GM18909 (cell line): ENCODE data around the gene SPATA20.

Experiments used
- ATAC-seq: cut with Tn5 transposase; IDR thresholded peaks from one replicate; pipeline ENCODE4 v1.9.1; 2021; ENCODE audit warnings: mild to moderate bottlenecking; ENCODE audit not compliant: unreplicated experiment, poor library complexity

Gene SPATA20

DNA sequence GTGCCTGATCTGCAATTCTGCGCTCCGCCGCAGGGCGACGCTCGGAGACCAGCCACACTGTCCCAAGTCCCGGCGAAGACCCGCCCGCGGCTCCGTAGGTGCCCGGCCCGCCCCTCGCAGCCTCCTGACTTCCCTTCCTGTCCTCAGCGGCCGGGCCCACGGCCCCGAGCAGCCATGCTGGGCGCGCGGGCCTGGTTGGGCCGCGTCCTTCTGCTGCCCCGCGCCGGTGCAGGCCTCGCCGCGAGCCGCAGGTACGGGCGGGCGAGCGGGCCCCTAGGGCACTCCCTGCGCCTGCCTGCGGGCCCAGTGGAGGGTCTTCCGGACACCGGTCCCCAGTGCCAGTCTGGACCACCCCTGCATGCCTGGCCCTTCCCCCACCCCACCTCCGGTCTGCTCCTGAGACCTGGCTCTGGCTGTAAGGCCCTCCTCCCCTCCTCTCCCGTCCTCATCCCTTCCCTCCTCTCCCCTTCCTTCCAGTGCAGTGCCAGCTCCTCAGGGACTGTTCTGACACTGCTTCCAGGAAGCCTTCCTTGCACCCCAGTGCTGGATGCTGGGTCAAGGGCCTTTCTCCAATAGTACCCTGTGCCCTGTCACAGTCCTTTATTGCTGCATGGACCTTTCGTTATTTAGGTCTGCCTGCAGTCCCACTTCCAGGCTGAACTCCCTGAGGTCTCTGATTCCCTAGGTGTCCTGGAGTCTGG lies at the start of gene SPATA20:
Gene SPATA20, plus strand, starts transcription at position 140 of the 701 bp plus-strand sequence. Its CDS starts 35 bp downstream, at position 175.
- peak; percentile 76 for ATAC-seq

DNA sequence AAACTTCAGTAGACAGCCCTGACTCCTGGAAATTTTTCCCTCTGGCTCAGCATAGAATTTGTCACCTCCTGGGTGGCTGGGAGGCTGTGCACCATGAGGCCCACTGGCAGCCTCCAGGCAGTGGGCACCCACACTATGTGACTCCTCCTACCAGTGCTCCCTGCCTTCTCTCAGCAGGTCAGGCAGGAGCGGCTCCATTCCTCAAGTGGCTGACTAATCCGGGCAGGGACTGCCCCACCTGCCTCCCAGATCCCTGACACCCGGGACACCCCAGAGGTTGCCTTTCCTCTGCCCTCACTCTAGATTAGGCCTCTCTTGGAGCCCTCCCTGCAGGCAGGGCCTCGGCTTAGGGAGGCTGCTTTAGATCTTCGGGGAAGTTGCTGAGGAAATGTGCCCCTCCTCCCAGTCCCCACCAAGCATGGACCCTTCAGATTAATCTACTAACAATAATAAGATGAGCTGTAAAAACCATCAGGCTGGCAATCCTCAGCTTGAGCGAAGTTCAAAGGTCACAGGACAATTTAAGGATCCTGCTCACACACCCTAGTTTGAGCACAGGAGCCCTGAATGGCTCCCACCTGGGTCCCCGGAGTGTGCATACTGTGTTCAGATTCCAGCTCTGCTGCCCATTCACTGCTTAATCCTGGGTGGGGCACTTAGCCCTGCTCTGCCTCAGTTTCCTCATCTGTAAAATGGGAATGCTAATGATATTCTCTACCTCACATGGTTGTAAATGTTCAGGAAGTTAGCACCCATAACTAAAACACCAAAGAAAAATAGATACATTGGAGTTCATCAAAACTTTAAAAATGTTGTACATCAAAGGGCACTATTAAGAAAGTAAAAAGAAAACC lies 48.7 kb upstream of the SPATA20 start:
- ATAC-seq, result no peak

- ATAC-seq, result no peak
These were observed 47.7 kb upstream of the SPATA20 start for GRCh38 chr17:50499270-50499669.

- ATAC-seq, result no peak
These were observed 47.3 kb upstream of the SPATA20 start for GRCh38 chr17:50499721-50500120.

GRCh38 chr17:50501054-50501453 lies 45.9 kb upstream of the SPATA20 start:
- no peak for ATAC-seq

- no peak for ATAC-seq
These were observed 44.5 kb upstream of the SPATA20 start for GRCh38 chr17:50502301-50502990.

- ATAC-seq, result no peak
These were observed 41.3 kb upstream of the SPATA20 start for GRCh38 chr17:50505591-50506130.

GRCh38 chr17:50506298-50506697 lies 40.7 kb upstream of the SPATA20 start:
- no peak for ATAC-seq

DNA sequence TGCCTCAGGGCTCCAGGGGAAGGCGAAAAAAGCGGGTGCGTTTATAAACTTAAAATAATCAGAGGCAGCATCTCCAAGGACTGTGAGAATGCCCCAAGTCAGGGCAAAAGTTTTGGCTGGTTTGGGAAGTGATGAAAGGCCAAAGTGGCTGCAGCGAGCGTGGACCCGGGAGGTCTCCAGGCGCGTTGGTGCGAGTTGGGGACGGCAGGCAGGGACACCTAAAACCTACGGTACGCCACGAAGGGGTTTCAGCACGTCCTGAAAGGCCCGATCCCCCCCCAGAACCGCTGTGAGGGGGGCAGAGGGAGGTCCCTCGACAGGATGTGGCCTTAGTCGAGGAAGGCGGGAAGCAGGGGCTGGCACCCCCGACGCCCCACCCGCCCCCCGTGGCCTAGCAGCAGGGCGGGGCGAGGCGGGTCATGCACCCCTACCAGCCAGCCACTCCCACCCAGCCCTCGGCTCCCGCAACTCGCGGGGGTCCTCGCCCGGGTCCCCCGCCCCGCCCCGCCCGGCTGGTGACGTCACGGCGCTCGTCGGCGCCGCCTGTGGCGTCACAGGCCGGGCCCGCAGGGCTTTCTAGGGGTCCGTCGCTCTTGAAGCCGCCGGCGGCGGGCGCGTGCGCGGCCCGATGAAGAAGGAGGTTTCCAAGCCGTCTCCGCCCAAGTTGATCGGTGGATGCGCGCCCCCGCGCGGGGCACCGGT lies 39.0 kb upstream of the SPATA20 start, which contains the start of gene MYCBPAP:
Gene MYCBPAP, plus strand, starts transcription at position 569 of the 702 bp plus-strand sequence. CDS start 236 bp downstream, outside the sequence.
- no peak for ATAC-seq

GRCh38 chr17:50508573-50509460 lies 38.2 kb upstream of the SPATA20 start:
- peak; percentile 42 for ATAC-seq

DNA sequence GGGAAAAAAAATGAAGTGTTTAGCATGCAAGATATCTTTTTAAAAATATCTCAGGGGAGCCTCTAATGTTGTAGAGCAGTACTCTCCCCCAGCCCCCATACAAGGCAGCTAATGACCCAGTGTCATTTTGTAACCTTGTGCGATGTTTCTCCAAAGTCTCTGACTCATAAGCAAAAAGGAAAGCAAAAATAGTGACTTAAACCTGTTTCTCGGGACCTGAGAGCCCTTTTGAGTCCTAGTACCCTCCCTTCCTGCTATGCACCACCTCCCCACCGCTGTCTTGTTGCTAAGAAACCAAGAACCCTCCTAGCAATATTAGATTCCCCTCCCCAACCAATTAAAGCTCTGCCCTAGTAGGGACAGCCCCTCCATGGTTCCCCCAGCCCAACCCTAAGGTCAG lies 35.9 kb upstream of the SPATA20 start:
- peak; percentile 80 for ATAC-seq

DNA sequence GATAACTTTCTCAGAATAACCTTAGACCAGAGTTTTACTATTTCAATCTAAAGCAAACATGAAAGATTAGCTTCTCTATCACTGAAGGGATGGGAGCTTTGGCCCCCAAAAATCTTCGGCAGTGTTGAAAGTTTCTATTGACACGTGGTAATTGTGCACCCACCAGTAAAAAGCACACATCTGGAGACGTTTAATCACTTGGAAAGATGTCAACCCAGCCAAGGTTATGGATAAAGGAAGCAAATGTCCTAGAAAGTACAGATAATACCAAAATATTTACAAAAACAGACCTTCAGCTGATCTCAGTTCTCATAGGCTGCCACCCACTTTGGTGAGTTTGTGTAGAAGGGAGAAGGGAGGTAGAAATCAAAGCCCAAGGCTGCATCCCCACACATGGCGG lies 33.5 kb upstream of the SPATA20 start:
- no peak for ATAC-seq

DNA sequence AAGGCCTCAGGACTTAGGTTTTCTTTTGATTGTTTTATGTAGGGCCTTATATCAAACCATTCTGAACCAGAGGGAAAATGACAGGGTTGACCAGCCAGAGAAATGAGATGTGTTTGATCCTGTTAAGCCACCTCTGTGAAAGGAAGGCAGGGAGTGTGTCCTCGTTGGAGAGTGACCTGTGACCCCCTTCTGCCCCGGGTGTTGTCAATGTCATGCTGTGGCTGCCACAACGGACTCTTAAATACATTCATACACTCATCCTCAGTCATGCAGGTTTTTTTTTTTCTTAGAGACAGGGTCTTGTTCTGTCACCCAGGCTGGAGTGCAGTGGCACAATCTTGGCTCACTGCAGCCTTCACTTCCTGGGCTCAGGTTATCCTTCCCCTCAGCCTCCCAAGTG lies 32.6 kb upstream of the SPATA20 start:
- no peak for ATAC-seq

DNA sequence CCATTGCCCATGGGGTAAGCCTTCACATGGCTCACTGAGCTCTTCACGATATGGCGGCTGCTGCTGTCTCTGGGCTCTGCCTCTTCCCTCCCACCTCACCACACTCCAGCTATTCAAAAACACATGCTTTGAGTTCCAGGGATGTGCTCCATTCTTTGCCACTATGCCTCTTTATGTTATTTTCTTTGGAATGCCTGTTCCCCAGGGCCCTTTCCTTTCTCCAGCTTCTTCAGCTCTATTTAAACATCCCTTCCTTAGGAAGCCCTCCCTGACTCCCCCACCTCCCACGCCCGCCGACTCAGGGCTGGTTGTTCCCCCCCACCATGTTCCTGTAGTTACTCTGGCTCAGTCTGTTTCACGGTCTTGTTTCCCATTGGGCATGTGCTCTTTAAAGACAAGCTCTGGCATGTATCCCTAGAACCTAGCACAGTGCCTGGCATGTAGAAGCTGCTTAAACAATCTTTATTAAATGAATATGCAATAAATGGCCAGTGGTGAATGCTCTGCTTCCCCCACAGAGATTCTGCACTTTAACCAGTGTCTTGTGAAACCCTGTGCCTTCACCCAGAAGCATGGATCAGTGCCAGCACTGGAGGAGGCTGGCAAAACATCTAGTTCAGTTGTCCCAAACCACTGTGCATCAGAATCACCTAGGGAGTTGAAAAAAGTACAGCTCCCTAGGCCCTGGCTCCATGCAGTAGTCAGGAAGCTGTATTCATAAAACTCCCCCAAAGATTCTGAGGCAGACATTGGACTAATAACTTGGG lies 31.9 kb upstream of the SPATA20 start:
- no peak for ATAC-seq

- ATAC-seq, result no peak
These were observed 30.0 kb upstream of the SPATA20 start for GRCh38 chr17:50517011-50517410.

GRCh38 chr17:50517504-50518383 lies 29.2 kb upstream of the SPATA20 start:
- no peak for ATAC-seq

GRCh38 chr17:50518384-50519023 lies 28.5 kb upstream of the SPATA20 start:
- no peak for ATAC-seq
